IMR-90 (cell line): ENCODE data around the gene IRAG1. TPM values are rescaled to one million over a fixed set of nuclear protein-coding genes. Genes with fewer than 3 reads are reported as not detected.

ENCODE experiments used
- ATAC-seq: fragments of 200-7000 bp; cut with Tn5 transposase; 2 replicates; pipeline ENCODE4 v1.9.1; 2020; ENCODE audit warnings: low read depth, mild to moderate bottlenecking, moderate library complexity
- BruUV-seq: library from RNA; stranded (reverse); fragments of 400-500 nt; replicated peaks from 2 replicates; lab custom pipeline; 2021; lab: Mats Ljungman, UMichigan
- CTCF ChIA-PET: fragments of 300-600 bp; formaldehyde crosslinking; extraction: SDS; loops from one replicate; lab custom pipeline; 2021; ENCODE audit warnings: antibody characterized with exemption; lab: Yijun Ruan, JAX
- POLR2A ChIA-PET: fragments of 300-600 bp; sonication (Branson Sonifier 250); formaldehyde crosslinking; loops from one replicate; lab custom pipeline; 2022; ENCODE audit warnings: antibody characterized with exemption; ENCODE audit not compliant: unreplicated experiment; lab: Charles Lee
- DNase-seq: peaks from one replicate; pipeline ENCODE4 v3.0.0; 2013
- H2AFZ ChIP-seq: replicated peaks from 2 replicates; pipeline ENCODE3; 2013; ENCODE audit warnings: low read length, mild to moderate bottlenecking; ENCODE audit not compliant: poor library complexity
- H2AK5ac ChIP-seq: 2 replicates; pipeline ENCODE4 v1.6.1; 2013; ENCODE audit warnings: low read depth, low read length, inconsistent platforms
- H2AK9ac ChIP-seq: replicated peaks from 2 replicates; pipeline ENCODE3; 2013; ENCODE audit warnings: mild to moderate bottlenecking, low read depth, low read length, moderate library complexity; ENCODE audit not compliant: poor library complexity
- H2BK120ac ChIP-seq: 2 replicates; pipeline ENCODE4 v1.6.1; 2013; ENCODE audit warnings: low read depth, low read length, inconsistent platforms
- H2BK15ac ChIP-seq: 3 replicates; pipeline ENCODE4 v1.6.1; 2013; ENCODE audit warnings: low read depth, low read length, inconsistent platforms
- H2BK20ac ChIP-seq: 2 replicates; pipeline ENCODE4 v1.6.1; 2013; ENCODE audit warnings: low read depth, mild to moderate bottlenecking, inconsistent platforms, low read length, moderate library complexity
- H2BK5ac ChIP-seq: 2 replicates; pipeline ENCODE4 v1.6.1; 2013; ENCODE audit warnings: mild to moderate bottlenecking, low read depth, low read length, inconsistent platforms; ENCODE audit not compliant: poor library complexity, severe bottlenecking
- H3K14ac ChIP-seq: replicated peaks from 2 replicates; pipeline ENCODE4 v1.6.1; 2013; ENCODE audit warnings: low read depth, low read length, inconsistent platforms
- H3K18ac ChIP-seq: 2 replicates; pipeline ENCODE4 v1.6.1; 2013; ENCODE audit warnings: low read depth, low read length, control low read depth
- H3K23ac ChIP-seq: 2 replicates; pipeline ENCODE4 v1.6.1; 2013; ENCODE audit warnings: low read depth, low read length, inconsistent platforms
- H3K27ac ChIP-seq: 2 replicates; pipeline ENCODE4 v1.5.1; 2013; ENCODE audit warnings: mild to moderate bottlenecking, control low read depth, low read length; ENCODE audit not compliant: insufficient read depth
- H3K27me3 ChIP-seq: 2 replicates; pipeline ENCODE4 v1.6.1; 2013; ENCODE audit warnings: low read length; ENCODE audit not compliant: control insufficient read depth, insufficient read depth
- H3K36me3 ChIP-seq: 2 replicates; pipeline ENCODE4 v1.6.1; 2013; ENCODE audit warnings: low read length, mixed read lengths; ENCODE audit not compliant: control insufficient read depth, insufficient read depth
- H3K4ac ChIP-seq: 2 replicates; pipeline ENCODE4 v1.6.1; 2013; ENCODE audit warnings: low read depth, low read length, inconsistent platforms
- H3K4me1 ChIP-seq: 2 replicates; pipeline ENCODE4 v1.6.1; 2013; ENCODE audit warnings: low read length, mixed read lengths; ENCODE audit not compliant: control insufficient read depth, insufficient read depth
- H3K4me2 ChIP-seq: 2 replicates; pipeline ENCODE4 v1.6.1; 2013; ENCODE audit warnings: low read depth, mild to moderate bottlenecking, control low read depth, low read length, moderate library complexity
- H3K4me3 ChIP-seq: 2 replicates; pipeline ENCODE4 v1.5.1; 2013; ENCODE audit warnings: low read depth, mild to moderate bottlenecking, control low read depth, low read length, moderate library complexity; ENCODE audit not compliant: insufficient read depth
- H3K56ac ChIP-seq: 2 replicates; pipeline ENCODE4 v1.6.1; 2013; ENCODE audit warnings: low read length, inconsistent platforms; ENCODE audit not compliant: insufficient read depth; ENCODE audit errors: extremely low read depth
- H3K79me1 ChIP-seq, 2 experiments: 2 replicates each; pipeline ENCODE4 v1.6.1; 2013; ENCODE audit warnings: low read length in 2 of 2, inconsistent platforms in 1 of 2, low read depth in 1 of 2
- H3K9ac ChIP-seq: 2 replicates; pipeline ENCODE4 v1.6.1; 2013; ENCODE audit warnings: low read depth, low read length, control low read depth
- H3K9me1 ChIP-seq: 2 replicates; pipeline ENCODE4 v1.6.1; 2013; ENCODE audit warnings: low read length, inconsistent platforms; ENCODE audit not compliant: insufficient read depth
- H3K9me3 ChIP-seq: 2 replicates; pipeline ENCODE4 v1.6.1; 2013; ENCODE audit warnings: low read length; ENCODE audit not compliant: control insufficient read depth, insufficient read depth
- H4K20me1 ChIP-seq: 2 replicates; pipeline ENCODE4 v1.6.1; 2013; ENCODE audit warnings: low read length, inconsistent platforms; ENCODE audit not compliant: insufficient read depth
- H4K5ac ChIP-seq: 2 replicates; pipeline ENCODE4 v1.6.1; 2013; ENCODE audit warnings: mild to moderate bottlenecking, low read depth, low read length, control low read depth
- H4K8ac ChIP-seq, 2 experiments: 2 replicates each; pipeline ENCODE4 v1.6.1; 2013; ENCODE audit warnings: low read depth in 2 of 2, low read length in 2 of 2, control low read depth in 1 of 2, inconsistent platforms in 1 of 2
- H4K91ac ChIP-seq: 2 replicates; pipeline ENCODE4 v1.6.1; 2013; ENCODE audit warnings: low read depth, low read length, inconsistent platforms; ENCODE audit not compliant: insufficient read depth
- BHLHE40 ChIP-seq: fragments of 150-350 bp; IDR thresholded peaks from 2 replicates; pipeline ENCODE4 v1.6.1; 2016; ENCODE audit warnings: mild to moderate bottlenecking, low read depth, low read length
- CEBPB ChIP-seq: IDR thresholded peaks from 2 replicates; pipeline ENCODE4 v1.6.1; 2012; ENCODE audit warnings: low read depth, low read length, improper control_type of control experiment
- CHD1 ChIP-seq: IDR thresholded peaks from 2 replicates; pipeline ENCODE4 v1.6.1; 2012; ENCODE audit warnings: low read depth, low read length, improper control_type of control experiment
- FOS ChIP-seq: fragments of 150-350 bp; IDR thresholded peaks from 2 replicates; pipeline ENCODE4 v1.6.1; 2016; ENCODE audit warnings: low read depth, low read length
- MAFK ChIP-seq: IDR thresholded peaks from 2 replicates; pipeline ENCODE4 v1.6.1; 2012; ENCODE audit warnings: low read depth, low read length, improper control_type of control experiment
- MAZ ChIP-seq: IDR thresholded peaks from 2 replicates; pipeline ENCODE4 v1.6.1; 2012; ENCODE audit warnings: low read depth, mild to moderate bottlenecking, low read length, improper control_type of control experiment, moderate library complexity, borderline replicate concordance
- MXI1 ChIP-seq: IDR thresholded peaks from 2 replicates; pipeline ENCODE4 v1.6.1; 2012; ENCODE audit warnings: low read depth, mild to moderate bottlenecking, low read length, moderate library complexity, borderline replicate concordance
- POLR2A ChIP-seq: IDR thresholded peaks from 2 replicates; pipeline ENCODE4 v1.6.1; 2012; ENCODE audit warnings: mild to moderate bottlenecking, low read depth, low read length
- RCOR1 ChIP-seq: IDR thresholded peaks from 2 replicates; pipeline ENCODE4 v1.6.1; 2012; ENCODE audit warnings: mild to moderate bottlenecking, low read length, improper control_type of control experiment; ENCODE audit not compliant: insufficient replicate concordance
- RFX5 ChIP-seq: IDR thresholded peaks from 2 replicates; pipeline ENCODE4 v1.8.0; 2012; ENCODE audit warnings: low read depth, mild to moderate bottlenecking, low read length, moderate library complexity
- SMC3 ChIP-seq: fragments of 150-350 bp; IDR thresholded peaks from 2 replicates; pipeline ENCODE4 v1.6.1; 2016; ENCODE audit warnings: low read depth, mild to moderate bottlenecking, antibody characterized with exemption, low read length, moderate library complexity
- WGBS, 2 experiments: methylation state at CpG; one replicate each; pipeline versions ENCODE4 v1.1.5 to v1.1.7; 2013; ENCODE audit warnings: missing lambda C conversion rate in 2 of 2; ENCODE audit not compliant: insufficient read length in 1 of 2; ENCODE audit errors: extremely low coverage in 2 of 2; 5-methylcytosine and 5-hydroxymethylcytosine counted together
- dilution Hi-C: fragments of 300-500 bp; cut with HindIII; formaldehyde crosslinking; loops from one replicate; pipeline ENCODE4 v1.14.3; 2018; ENCODE audit warnings: low sequenced_read_pairs; ENCODE audit not compliant: unreplicated experiment
- in situ Hi-C: fragments of 300-500 bp; cut with MboI; formaldehyde crosslinking; loops from 3 replicates; pipeline ENCODE4 v1.14.3; 2019; ENCODE audit warnings: low sequenced_read_pairs, inconsistent platforms, mixed read lengths
- intact Hi-C: fragments of 100-400 bp; cut with micrococcal nuclease; formaldehyde crosslinking; loops from 2 replicates; pipeline ENCODE4 v1.10.0; 2022
- polyA plus RNA-seq, 3 experiments: library from polyadenylated mRNA; depleted of rRNA; stranded (reverse); fragments of >200 nt; gene quantifications; 2 replicates each; pipeline ENCODE4 v1.2.3, GENCODE V29; 2012; ENCODE audit warnings: low replicate concordance in 1 of 3
- total RNA-seq: library from RNA; depleted of rRNA; stranded (reverse); fragments of >200 nt; gene quantifications from 2 replicates; pipeline ENCODE4 v1.2.3, GENCODE V29; 2012
- TF ChIP-seq, protein P1 (sequence below): conservative IDR thresholded peaks from 2 replicates; pipeline ENCODE4 v1.5.1; 2012; ENCODE audit warnings: mild to moderate bottlenecking, low read depth, low read length, improper control_type of control experiment
- TF ChIP-seq, protein P2 (sequence below): fragments of 150-350 bp; IDR thresholded peaks from 2 replicates; pipeline ENCODE4 v1.6.1; 2017; ENCODE audit warnings: mild to moderate bottlenecking, antibody characterized with exemption, low read length, low read depth

The IRAG1 gene
- total and polyA plus RNA-seq, 2 of the 4 experiments (the other 2 are of a cell fraction), result 19.4 to 25.8 TPM

DNA sequence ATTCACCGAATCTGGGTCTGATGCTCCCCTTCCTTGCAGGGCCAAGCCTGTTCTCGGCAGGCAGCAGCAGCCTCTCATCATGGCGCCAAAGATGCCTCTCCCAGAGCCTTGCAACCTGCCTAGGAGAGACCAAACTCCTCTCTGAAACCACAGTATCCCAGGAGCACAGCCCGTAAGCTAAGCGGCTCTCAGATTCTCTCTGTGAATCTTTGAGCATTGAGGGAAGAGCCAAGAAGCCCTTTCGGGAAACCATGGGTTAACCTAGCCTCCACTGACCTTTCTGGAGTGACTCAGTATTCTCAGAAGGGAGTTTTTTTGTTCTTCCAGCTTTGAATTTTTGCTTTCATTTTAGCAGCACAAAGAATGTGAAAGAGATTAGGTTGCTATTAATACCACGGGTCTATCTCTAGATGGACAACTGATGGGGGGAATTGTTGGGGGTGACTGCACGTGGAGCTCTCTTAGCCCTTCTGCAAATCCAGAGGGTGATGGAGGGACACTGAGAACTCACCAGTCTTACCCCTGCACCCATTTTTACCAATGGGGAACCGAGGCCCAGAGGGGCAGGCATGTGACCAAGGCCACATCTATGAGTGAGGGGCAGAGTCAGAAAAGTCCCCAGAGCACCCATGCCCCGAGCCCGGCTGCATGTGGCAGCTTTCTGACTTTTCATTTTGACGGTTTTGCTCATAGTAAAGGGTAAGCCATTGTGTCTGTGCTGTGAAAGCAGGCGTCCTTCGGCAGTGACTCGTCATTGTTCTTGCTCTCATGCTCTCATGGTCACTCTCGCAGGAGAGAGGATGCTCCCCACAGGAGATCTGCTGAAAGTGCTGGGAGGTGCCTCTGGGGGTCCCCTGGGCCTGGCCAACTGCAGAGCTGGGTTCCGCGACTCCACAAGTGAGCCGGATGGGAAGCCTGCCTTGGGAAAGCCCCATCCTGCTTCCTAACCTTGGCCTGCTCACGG, 36.0 kb downstream of the IRAG1 start:
- Histone ChIP-seq H3K56ac (peak overlapping the region; percentile 92), H3K4ac (peak overlapping the region; percentile 100), H3K27ac (peak overlapping the region; percentile 98), H2AK5ac (peak overlapping the region; percentile 100), H3K9me1 (peaks cover 55% of the 10 kb centered on the region), H4K20me1 (no peaks in the 10 kb centered on the region), H2AK9ac (peak overlapping the region; percentile 98), H3K36me3 (peaks cover 28% of the 10 kb centered on the region), H3K4me1 (peaks cover 49% of the 10 kb centered on the region), H2BK20ac (peak overlapping the region; percentile 98), H2BK120ac (peak overlapping the region; percentile 99), H3K9me3 (no peaks in the 10 kb centered on the region), H2BK15ac (peak overlapping the region; percentile 99), H3K27me3 (no peaks in the 10 kb centered on the region), H3K23ac (peak overlapping the region; percentile 97), H2AFZ (peak overlapping the region; percentile 62), H2BK5ac (peak overlapping the region; percentile 99), H3K14ac (peak overlapping the region; percentile 98), H3K9ac (peak overlapping the region; percentile 65), H3K4me2 (peak overlapping the region; percentile 46), H4K91ac (peak overlapping the region; percentile 99), H3K4me3 (no peak overlapping the region), H3K79me1 (peaks cover 39 to 90% of the 10 kb centered on the region in 2 experiments), H4K5ac (peak overlapping the region; percentile 97), H4K8ac (peak overlapping the region; percentile 95 to 99), H3K18ac (peak overlapping the region; percentile 97)
- ChIA-PET POLR2A (no interaction called here), CTCF (no interaction called here)
- in situ Hi-C loops (loop anchor here (10.0 kb wide), 1 partner anchor 253 kb away; no protein-coding TSS in a partner anchor), intact Hi-C loops (loop anchor here (5.0 kb wide), 1 partner anchor 130 kb away; no protein-coding TSS in a partner anchor), dilution Hi-C loops (no loop called here)
- 69% methylated on average over 4 of the region's 20 CpGs; no CpG with 5 or more reads in 1 of the 2 experiments for WGBS, 2 experiments
- peak; percentile 50 for ATAC-seq
- BruUV-seq, result no TSS peak
- DNase-seq, result peak; percentile 82
- TF ChIP-seq BHLHE40 (no peak), MAZ (no peak), MAFK (no peak), CEBPB (no peak), FOS (peak; percentile 43; the same call in 1 of the 2 replicates), MXI1 (no peak), POLR2A (no peak), RCOR1 (no peak), CHD1 (no peak), SMC3 (no peak), RFX5 (no peak)
- TF ChIP-seq, protein P1, sequence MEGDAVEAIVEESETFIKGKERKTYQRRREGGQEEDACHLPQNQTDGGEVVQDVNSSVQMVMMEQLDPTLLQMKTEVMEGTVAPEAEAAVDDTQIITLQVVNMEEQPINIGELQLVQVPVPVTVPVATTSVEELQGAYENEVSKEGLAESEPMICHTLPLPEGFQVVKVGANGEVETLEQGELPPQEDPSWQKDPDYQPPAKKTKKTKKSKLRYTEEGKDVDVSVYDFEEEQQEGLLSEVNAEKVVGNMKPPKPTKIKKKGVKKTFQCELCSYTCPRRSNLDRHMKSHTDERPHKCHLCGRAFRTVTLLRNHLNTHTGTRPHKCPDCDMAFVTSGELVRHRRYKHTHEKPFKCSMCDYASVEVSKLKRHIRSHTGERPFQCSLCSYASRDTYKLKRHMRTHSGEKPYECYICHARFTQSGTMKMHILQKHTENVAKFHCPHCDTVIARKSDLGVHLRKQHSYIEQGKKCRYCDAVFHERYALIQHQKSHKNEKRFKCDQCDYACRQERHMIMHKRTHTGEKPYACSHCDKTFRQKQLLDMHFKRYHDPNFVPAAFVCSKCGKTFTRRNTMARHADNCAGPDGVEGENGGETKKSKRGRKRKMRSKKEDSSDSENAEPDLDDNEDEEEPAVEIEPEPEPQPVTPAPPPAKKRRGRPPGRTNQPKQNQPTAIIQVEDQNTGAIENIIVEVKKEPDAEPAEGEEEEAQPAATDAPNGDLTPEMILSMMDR, result no peak
- TF ChIP-seq, protein P2, sequence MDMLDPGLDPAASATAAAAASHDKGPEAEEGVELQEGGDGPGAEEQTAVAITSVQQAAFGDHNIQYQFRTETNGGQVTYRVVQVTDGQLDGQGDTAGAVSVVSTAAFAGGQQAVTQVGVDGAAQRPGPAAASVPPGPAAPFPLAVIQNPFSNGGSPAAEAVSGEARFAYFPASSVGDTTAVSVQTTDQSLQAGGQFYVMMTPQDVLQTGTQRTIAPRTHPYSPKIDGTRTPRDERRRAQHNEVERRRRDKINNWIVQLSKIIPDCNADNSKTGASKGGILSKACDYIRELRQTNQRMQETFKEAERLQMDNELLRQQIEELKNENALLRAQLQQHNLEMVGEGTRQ, result no peak
